Peyer's patch (tissue), 4 donors: Measurements from ENCODE around the gene TAP2. TPM values are rescaled to one million over a fixed set of nuclear protein-coding genes. Genes with fewer than 3 reads are reported as not detected.

Experiments
- DNase-seq, 3 donors: peaks; one replicate each; pipeline ENCODE4 v3.0.0-alpha.2; 2017 to 2019
- H3K27ac ChIP-seq, 4 donors: fragments of 200-600 bp; sonication (generic); one replicate each; pipeline ENCODE4 v1.5.1; 2016 to 2019
- H3K27me3 ChIP-seq, 2 donors: fragments of 200-600 bp; sonication (generic); one replicate each; pipeline ENCODE4 v1.5.1; 2019
- H3K36me3 ChIP-seq, 3 donors: fragments of 200-600 bp; sonication (generic); one replicate each; pipeline ENCODE4 v1.5.1; 2016 to 2019
- H3K4me1 ChIP-seq, 4 donors: fragments of 200-600 bp; sonication (generic); one replicate each; pipeline ENCODE4 v1.5.1; 2016 to 2019
- H3K4me3 ChIP-seq, 4 donors: fragments of 200-600 bp; sonication (generic); 1 replicate in 3 of 4; 2 replicates in 1 of 4; pipeline ENCODE4 v1.5.1; 2016 to 2019; ENCODE audit warnings: mild to moderate bottlenecking in 1 of 4
- H3K9me3 ChIP-seq, 4 donors: fragments of 200-600 bp; sonication (generic); one replicate each; pipeline ENCODE4 v1.5.1; 2016 to 2019; ENCODE audit warnings: mild to moderate bottlenecking in 1 of 4
- CTCF ChIP-seq, 6 experiments: fragments of 450-650 bp in 4 of 6; fragments of 200-600 bp in 2 of 6; sonication (generic) in 1 of 6; IDR thresholded peaks; one replicate each; pipeline ENCODE4 v1.5.1; 2017 to 2019; ENCODE audit warnings: antibody characterized with exemption in 6 of 6, mild to moderate bottlenecking in 3 of 6, moderate library complexity in 1 of 6
- POLR2A ChIP-seq, 2 donors: fragments of 450-650 bp; IDR thresholded peaks; one replicate each; pipeline ENCODE4 v1.5.1; 2017; ENCODE audit warnings: antibody characterized with exemption in 2 of 2, mild to moderate bottlenecking in 2 of 2, moderate library complexity in 2 of 2
- total RNA-seq, 4 donors: library from RNA; depleted of rRNA; stranded (reverse); fragments of >200 nt; gene quantifications; one replicate each; pipeline ENCODE4 v1.1.0, GENCODE V29; 2016

The TAP2 gene
- total RNA-seq: 10 to 100 TPM; 16.5 to 53.2 (median 39.4) TPM

DNA sequence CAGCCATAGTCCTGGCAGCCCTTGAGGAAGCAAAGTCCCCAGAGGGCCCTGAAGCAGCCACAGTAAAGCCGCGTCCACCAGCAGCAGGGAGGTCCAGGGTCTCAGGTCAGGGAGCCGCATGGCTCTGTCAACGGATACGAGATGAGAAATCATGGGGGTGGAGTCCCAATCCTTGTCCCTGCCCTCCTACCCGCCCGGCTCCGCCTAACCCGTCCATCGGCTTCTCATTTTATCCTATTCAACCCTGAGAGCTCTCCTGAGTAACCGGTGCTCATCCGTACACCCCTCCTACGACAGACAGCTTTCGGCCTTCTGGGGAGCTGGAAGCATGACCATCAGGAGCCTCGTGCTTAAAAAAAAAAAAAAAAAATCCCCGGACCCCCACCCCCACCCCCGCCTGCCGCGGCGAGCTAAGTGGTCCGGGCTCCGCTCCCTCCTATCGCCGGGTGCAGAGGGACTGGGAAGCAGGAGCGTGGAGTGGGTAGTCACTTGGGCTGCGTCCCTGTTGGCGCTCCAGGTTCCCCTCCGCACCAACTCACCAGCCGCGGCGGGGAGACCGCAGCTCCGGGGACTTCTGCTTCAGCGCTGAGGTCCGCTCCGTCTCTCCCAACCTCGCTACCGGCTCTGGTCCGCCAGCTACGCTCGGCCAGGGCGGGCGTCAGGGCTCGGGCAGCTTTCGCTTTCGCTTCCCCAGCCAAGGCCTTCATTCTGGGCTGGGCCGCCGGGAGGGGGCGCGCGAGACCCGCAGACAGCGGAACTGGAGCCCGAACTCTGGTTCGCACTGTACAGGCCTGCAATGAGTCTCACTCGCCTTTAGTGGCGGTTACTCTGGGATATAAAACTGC lies at the start of gene TAP2:
Gene TAP2 (minus strand): TSS at position 626 of the 845 bp plus-strand sequence. CDS start 506 bp downstream, at position 120.
- Histone ChIP-seq H3K4me1 (peaks cover 4 to 32% (median 19%) of the 10 kb centered on the region in 4 donors), H3K9me3 (no peaks in the 10 kb centered on the region), H3K27me3 (no peaks in the 10 kb centered on the region), H3K36me3 (peaks cover 0 to 53% (median 0%) of the 10 kb centered on the region in 3 donors), H3K4me3 (peak within 1 kb of the TSS; percentile 63 to 89 (median 72)), H3K27ac (peak within 1 kb of the TSS; percentile 90 to 95 (median 92))
- TF ChIP-seq CTCF (IDR thresholded peaks at IDR 0.05): peak; percentile 93 to 100 (median 99)
- TF ChIP-seq POLR2A (IDR thresholded peaks at IDR 0.05): peak; percentile 57 to 76
- DNase-seq: peak; percentile 97 to 99 (median 99)

- no peak for DNase-seq
- no peaks in the 10 kb centered on the region for H3K36me3 ChIP-seq
- H3K4me3 ChIP-seq: no peak overlapping the region
- H3K27ac ChIP-seq: no peak overlapping the region
- peaks cover 0 to 7% (median 0%) of the 10 kb centered on the region in 4 donors for H3K4me1 ChIP-seq
- H3K27me3 ChIP-seq: no peaks in the 10 kb centered on the region
- TF ChIP-seq CTCF (IDR thresholded peaks at IDR 0.05) (no peak), POLR2A (IDR thresholded peaks at IDR 0.05) (no peak)
- H3K9me3 ChIP-seq: no peaks in the 10 kb centered on the region
Measured at GRCh38 chr6:32887616-32888015, 49.1 kb upstream of the TAP2 start.

GRCh38 chr6:32886681-32887383 lies 48.3 kb upstream of the TAP2 start:
- H3K4me1 ChIP-seq: peaks cover 0 to 7% (median 0%) of the 10 kb centered on the region in 4 donors
- no peak for TF ChIP-seq POLR2A (IDR thresholded peaks at IDR 0.05)
- TF ChIP-seq CTCF (IDR thresholded peaks at IDR 0.05): peak in 1 of 6 experiments; percentile 5
- H3K4me3 ChIP-seq: no peak overlapping the region
- peak in 1 of 3 donors; percentile 56 for DNase-seq
- H3K27me3 ChIP-seq: no peaks in the 10 kb centered on the region
- H3K9me3 ChIP-seq: no peaks in the 10 kb centered on the region
- H3K27ac ChIP-seq: no peak overlapping the region
- H3K36me3 ChIP-seq: no peaks in the 10 kb centered on the region

DNA sequence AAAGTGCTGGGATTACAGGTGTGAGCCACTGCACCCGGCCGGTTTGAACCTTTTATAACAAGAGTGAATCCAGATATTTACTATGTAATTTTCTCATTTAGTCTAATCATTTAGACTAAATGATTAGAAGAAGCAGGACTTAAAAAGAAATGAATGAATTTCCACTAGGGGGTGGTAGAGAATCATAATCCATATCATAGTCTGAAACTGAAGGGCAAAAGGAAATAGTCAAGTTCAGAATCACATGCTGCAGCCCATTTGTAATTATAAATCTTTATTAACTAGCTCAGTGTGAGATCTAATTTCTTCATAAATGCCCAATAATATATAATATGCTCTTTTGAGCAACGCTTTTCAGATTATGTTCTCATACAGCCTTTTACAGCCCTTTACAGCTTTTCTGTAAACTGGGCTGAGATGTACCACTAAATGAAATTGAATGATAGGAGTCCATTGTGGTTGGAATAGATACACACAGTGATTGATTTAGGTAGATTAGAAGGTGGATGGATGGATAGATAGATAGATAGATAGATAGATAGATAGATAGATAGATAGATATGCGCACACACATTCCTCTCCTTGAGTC lies 47.3 kb upstream of the TAP2 start:
- no peak overlapping the region for H3K4me3 ChIP-seq
- H3K36me3 ChIP-seq: no peaks in the 10 kb centered on the region
- H3K4me1 ChIP-seq: peaks cover 0 to 7% (median 0%) of the 10 kb centered on the region in 4 donors
- TF ChIP-seq POLR2A (IDR thresholded peaks at IDR 0.05): no peak
- TF ChIP-seq CTCF (IDR thresholded peaks at IDR 0.05): peak; percentile 45 to 88 (median 84)
- no peaks in the 10 kb centered on the region for H3K9me3 ChIP-seq
- no peak overlapping the region for H3K27ac ChIP-seq
- no peak for DNase-seq
- no peaks in the 10 kb centered on the region for H3K27me3 ChIP-seq

DNA sequence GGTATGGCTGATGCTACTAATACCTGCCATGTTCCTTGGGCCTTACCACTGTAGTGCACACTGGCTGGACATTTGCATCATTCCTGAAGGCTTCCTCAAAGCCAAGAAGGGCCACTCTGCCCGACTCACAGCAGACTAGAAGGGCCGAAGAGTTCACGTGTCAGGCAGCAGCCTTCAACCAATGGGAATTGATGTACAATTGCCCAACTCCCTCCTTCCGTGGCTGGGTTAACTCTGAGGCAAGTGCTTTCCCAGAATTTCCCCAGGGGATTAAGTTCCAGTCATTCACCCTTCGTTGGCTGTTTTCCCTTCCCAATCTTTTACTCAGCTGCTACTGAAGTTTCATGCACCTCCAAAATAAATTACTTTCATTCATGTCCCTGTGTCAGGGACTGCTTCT lies 45.2 kb upstream of the TAP2 start:
- no peaks in the 10 kb centered on the region for H3K36me3 ChIP-seq
- no peak for DNase-seq
- H3K27ac ChIP-seq: no peak overlapping the region
- TF ChIP-seq CTCF (IDR thresholded peaks at IDR 0.05) (no peak), POLR2A (IDR thresholded peaks at IDR 0.05) (no peak)
- H3K4me1 ChIP-seq: peaks cover 0 to 7% (median 0%) of the 10 kb centered on the region in 4 donors
- no peaks in the 10 kb centered on the region for H3K27me3 ChIP-seq
- H3K9me3 ChIP-seq: no peaks in the 10 kb centered on the region
- H3K4me3 ChIP-seq: no peak overlapping the region
